Stimulated activated CD8-positive, alpha-beta memory T cell treated with anti-CD3 and anti-CD28 coated beads, Interleukin-7, amount 100 ng/mL, for 4 hours (primary cell): ENCODE data around the gene PRODH2.

Experiments
- DNase-seq, 2 donors: peaks; one replicate each; pipeline ENCODE4 v3.0.0-alpha.2; 2020; ENCODE audit warnings: low read depth in 2 of 2

The PRODH2 gene

DNA sequence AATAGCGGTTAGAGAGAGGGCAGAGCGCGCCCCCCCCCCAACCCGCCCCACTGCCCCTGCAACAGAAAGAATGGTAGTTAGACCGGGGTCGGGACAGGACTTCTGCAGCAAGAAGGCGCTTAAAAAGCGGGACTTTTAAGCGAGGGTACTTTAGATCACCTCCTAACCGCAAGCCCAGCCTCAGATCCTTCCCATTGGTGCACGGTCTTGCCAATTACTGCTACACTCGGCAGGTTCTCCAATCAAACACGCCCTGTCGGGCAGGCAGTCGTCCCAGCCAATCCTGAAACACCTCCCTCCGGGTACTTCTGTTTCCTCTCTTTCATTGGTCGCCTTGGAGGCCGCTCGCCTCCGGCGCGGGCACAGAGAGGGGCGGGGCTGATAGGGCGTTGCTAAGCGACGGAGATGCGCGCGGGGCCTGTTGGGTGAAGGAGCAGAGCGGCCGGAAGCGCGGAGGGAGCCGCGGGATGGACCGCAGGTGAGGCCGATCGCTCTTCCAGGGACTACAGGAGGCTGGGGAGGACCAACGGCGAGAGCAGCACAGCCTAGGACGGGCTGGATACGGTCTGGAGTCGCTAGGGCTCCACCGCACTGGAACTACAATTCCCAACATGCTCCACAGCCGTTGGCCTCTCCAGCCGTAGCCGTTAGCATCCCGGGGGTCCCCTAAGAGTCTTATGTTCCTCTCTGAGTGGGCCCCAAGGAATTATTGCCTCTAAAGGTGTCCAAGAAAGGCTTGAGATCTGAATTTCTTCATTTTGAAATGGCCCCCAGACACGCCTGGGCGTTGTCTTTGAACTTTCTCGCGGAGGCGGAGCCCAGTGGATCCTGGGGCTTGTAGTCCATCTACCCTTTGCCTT is 54.7 kb downstream of the PRODH2 start, which contains the start of gene PROSER3:
TSS of gene PROSER3 (plus strand) at position 428 of the 860 bp plus-strand sequence. CDS start at position 468, 40 bp downstream.
- DNase-seq, result peak; percentile 95 to 99

DNA sequence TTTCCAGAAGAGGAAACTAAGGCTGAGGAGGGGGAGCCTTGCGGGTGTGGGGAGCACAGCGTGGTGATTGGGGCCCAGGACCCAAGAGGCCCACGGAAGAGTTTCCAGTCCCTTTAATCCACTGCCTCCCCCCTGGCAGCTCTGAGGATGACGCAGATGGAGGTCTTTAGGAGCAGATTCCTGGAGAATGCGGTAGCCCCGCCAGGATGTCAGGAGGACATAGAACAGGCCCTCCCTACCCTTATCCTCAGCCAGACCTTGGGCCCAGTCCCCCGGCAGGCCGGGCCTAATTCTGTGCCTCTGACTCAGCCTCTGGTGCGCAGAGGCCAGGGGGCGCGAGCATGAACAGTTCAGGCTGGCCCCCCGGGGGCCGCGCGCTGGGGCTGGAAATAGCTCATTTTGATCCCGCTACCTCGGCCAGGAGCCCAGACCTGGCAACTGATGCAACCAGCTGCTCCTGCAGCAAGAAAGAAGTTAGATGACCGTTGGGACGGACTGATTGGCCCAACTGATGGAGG is 55.4 kb downstream of the PRODH2 start:
- DNase-seq, result no peak

- no peak for DNase-seq
These were observed 56.0 kb downstream of the PRODH2 start, which contains the start of gene HSPB6 for GRCh38 chr19:35756377-35757230. TSS of gene HSPB6 (minus strand) at chr19:35757029. CDS start at chr19:35757008, 21 bp downstream.

GRCh38 chr19:35755550-35756376 is 56.9 kb downstream of the PRODH2 start:
- DNase-seq, result peak in 1 of 2 donors; percentile 66

DNA sequence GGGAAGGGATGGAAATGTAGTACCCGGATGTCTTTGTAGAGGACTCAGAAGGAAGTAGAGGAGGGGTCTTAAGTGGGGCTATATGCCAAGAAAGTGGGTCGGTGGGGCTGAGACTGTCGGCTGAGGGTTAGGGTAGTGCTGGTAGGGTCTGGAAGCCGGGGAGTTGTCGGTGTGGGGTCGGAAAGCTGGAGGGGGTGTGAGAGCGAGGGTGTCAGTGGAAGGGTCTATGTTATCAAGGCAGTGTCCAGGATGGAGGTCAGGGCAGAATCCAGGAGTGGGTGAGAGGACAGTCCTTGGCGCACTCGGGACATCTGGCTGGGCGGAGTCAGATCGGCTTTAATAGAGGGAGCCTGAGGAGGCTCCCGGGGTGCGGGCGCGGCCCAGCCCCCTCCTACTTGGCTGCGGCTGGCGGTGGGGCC is 57.5 kb downstream of the PRODH2 start:
- DNase-seq, result no peak

DNA sequence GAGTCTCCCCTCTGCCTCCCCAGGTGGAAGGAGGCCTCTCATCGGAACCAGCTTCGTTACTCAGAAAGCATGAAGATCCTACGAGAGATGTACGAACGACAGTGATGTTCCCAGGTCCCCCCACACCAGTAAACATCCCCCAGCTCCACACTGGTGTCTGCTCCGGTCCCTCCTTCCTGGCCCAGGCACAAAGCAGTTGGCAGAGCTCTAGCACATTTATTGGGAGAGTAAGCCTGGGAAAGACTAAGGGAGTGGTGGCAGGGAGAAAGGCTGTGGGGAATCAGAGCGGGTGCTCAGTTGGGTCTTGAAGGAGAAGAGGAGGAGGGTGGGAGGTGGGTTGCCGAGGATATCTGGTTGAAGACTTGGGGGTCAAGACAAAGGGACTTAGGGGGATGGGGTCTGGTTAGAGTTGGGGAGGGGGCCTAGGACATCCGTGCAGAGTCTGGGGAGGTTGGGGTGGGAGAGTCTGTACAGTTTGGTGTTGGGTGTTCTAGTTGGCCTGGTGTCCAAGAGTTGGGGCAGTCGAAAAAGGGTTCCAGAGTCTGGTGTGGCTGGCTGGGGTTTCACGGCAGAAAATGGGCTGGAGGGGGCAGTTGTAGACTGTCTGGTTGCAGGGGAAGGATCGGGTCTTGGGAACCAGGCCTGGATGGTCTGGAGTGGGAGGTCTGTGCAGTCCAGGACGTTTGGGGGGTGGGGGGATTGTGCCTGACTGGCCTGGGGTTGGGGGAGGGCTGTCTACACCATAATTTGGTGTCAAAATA is 58.1 kb downstream of the PRODH2 start:
- DNase-seq, result no peak

- no peak for DNase-seq
These were observed 58.8 kb downstream of the PRODH2 start for GRCh38 chr19:35753634-35754369.

- DNase-seq, result no peak
These were observed 59.8 kb downstream of the PRODH2 start for GRCh38 chr19:35752746-35753350.

DNA sequence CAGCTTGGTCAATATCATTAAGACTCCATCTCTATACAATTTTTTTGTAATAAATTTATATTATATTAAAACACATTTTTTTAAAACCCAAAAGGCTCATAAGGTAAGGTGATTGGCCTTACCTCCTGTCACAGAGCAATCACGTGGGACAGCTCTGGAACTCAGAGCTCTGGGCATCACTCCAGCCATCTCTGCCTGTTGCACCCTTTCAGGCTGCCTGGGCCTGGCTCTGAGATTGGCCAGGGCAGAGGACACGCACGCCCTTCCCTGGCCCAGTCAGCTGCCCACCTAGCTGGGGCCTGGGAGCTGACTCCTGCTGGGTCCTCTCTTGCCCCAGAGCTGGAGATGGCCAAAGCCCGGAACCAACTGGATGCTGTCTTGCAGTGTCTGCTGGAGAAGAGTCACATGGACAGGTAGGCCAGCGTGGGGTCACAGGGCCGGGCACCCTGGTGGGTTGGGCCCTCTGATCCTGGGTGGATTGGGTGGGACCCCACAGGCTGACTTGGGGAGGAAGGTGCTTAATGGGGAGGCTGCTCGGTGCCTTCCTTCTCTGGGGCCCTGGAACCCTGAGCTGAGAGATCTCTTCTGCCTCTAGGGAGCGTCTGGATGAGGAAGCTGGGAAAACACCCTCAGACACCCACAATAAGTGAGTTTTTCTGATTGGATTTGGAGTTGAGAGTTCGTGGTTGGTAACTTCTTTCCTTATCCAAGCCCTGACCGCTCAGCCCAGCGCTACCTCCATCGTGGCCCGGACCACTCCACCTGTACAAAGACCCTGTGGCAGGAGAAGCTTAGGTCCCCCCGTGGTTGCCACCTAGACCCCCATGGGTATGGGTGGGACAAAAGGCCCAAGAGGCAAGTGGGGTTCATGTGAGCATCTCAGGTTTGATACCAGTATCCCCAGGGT is 60.6 kb downstream of the PRODH2 start:
- DNase-seq, result no peak

- no peak for DNase-seq
These were observed 62.5 kb downstream of the PRODH2 start for GRCh38 chr19:35750167-35750566.
